OCI-LY7 (cell line): ENCODE measurements around the gene KRT86. TPM values are rescaled to one million over a fixed set of nuclear protein-coding genes. Genes with fewer than 3 reads are reported as not detected.

Experiments
- BruUV-seq: library from RNA; stranded (reverse); fragments of 400-500 nt; replicated peaks from 2 replicates; lab custom pipeline; 2021; lab: Mats Ljungman, UMichigan
- CTCF ChIA-PET: fragments of 300-600 bp; sonication (Branson Sonifier 250); formaldehyde crosslinking; loops from one replicate; lab custom pipeline; 2022; ENCODE audit warnings: antibody characterized with exemption; ENCODE audit not compliant: unreplicated experiment; lab: Charles Lee
- POLR2A ChIA-PET: fragments of 300-600 bp; sonication (Branson Sonifier 250); formaldehyde crosslinking; loops from one replicate; lab custom pipeline; 2022; ENCODE audit warnings: antibody characterized with exemption; lab: Charles Lee
- DNase-seq: peaks from one replicate; pipeline ENCODE4 v3.0.0-alpha.2; 2015; ENCODE audit warnings: low spot score
- H2AFZ ChIP-seq: fragments of 200-600 bp; sonication (generic), shearing (Covaris generic); 2 replicates; pipeline ENCODE4 v1.6.1; 2014; ENCODE audit warnings: mild to moderate bottlenecking, antibody characterized with exemption, low read length, moderate library complexity
- H3K27ac ChIP-seq: fragments of 200-600 bp; sonication (generic); 2 replicates; pipeline ENCODE4 v1.5.1; 2014; ENCODE audit warnings: mixed run types, low read depth, mild to moderate bottlenecking, moderate library complexity, low read length, inconsistent platforms; ENCODE audit not compliant: poor library complexity, severe bottlenecking
- H3K36me3 ChIP-seq: fragments of 200-600 bp; sonication (generic); 2 replicates; pipeline ENCODE4 v1.6.1; 2014; ENCODE audit warnings: mild to moderate bottlenecking, antibody characterized with exemption, low read length, moderate library complexity, mixed read lengths; ENCODE audit not compliant: insufficient read depth
- H3K4me1 ChIP-seq: fragments of 200-600 bp; sonication (generic); 2 replicates; pipeline ENCODE4 v1.5.1; 2014; ENCODE audit warnings: mild to moderate bottlenecking, low read length; ENCODE audit not compliant: insufficient read depth, poor library complexity, severe bottlenecking
- H3K4me2 ChIP-seq: fragments of 200-600 bp; sonication (generic); 2 replicates; pipeline ENCODE4 v1.6.1; 2014; ENCODE audit warnings: mild to moderate bottlenecking, low read length
- H3K4me3 ChIP-seq: fragments of 200-600 bp; sonication (generic); 2 replicates; pipeline ENCODE4 v1.5.1; 2014; ENCODE audit warnings: mild to moderate bottlenecking, low read depth, low read length; ENCODE audit not compliant: poor library complexity, severe bottlenecking
- H3K79me2 ChIP-seq: fragments of 200-600 bp; sonication (generic); 2 replicates; pipeline ENCODE4 v1.6.1; 2016; ENCODE audit warnings: low read depth, mild to moderate bottlenecking, low read length, moderate library complexity, mixed read lengths; ENCODE audit not compliant: insufficient read depth
- H3K9me2 ChIP-seq: fragments of 200-600 bp; sonication (generic); 2 replicates; pipeline ENCODE4 v1.6.1; 2016; ENCODE audit warnings: mild to moderate bottlenecking, low read length, mixed read lengths; ENCODE audit not compliant: insufficient read depth
- H3K9me3 ChIP-seq: fragments of 200-600 bp; sonication (generic); 2 replicates; pipeline ENCODE4 v1.6.1; 2014; ENCODE audit warnings: mild to moderate bottlenecking, mixed run types, low read length, mixed read lengths
- H4K20me1 ChIP-seq: fragments of 200-600 bp; sonication (generic); 2 replicates; pipeline ENCODE4 v1.6.1; 2014; ENCODE audit warnings: mild to moderate bottlenecking, antibody characterized with exemption, low read length, moderate library complexity, mixed read lengths; ENCODE audit not compliant: insufficient read depth
- CTCF ChIP-seq: fragments of 200-600 bp; sonication (generic); conservative IDR thresholded peaks from 2 replicates; pipeline ENCODE4 v1.5.1; 2014; ENCODE audit warnings: mild to moderate bottlenecking, antibody characterized with exemption, low read length, moderate library complexity, mixed read lengths
- EZH2phosphoT487 ChIP-seq: fragments of 200-600 bp; sonication (generic); IDR thresholded peaks from 2 replicates; pipeline ENCODE4 v1.6.1; 2018; ENCODE audit warnings: low read depth, borderline replicate concordance, mild to moderate bottlenecking, mixed run types, antibody characterized with exemption, low read length, moderate library complexity, mixed read lengths
- intact Hi-C: fragments of 100-400 bp; cut with micrococcal nuclease; formaldehyde crosslinking; loops from one replicate; pipeline ENCODE4 v1.10.0; 2022; ENCODE audit not compliant: unreplicated experiment
- total RNA-seq, 2 experiments: library from RNA; depleted of rRNA in 1 of 2; stranded (reverse); fragments of >200 nt in 1 of 2; shearing (Covaris generic) in 1 of 2; gene quantifications; 2 replicates each; pipeline ENCODE4 v1.2.3, GENCODE V29; 2014 to 2022

The KRT86 gene
- total RNA-seq, 2 experiments from 2014 or later, result not detected

- Histone ChIP-seq H2AFZ (no peak overlapping the region), H3K9me2 (no peaks in the 10 kb centered on the region), H3K36me3 (no peaks in the 10 kb centered on the region), H3K9me3 (no peaks in the 10 kb centered on the region), H3K4me3 (no peak overlapping the region), H4K20me1 (no peaks in the 10 kb centered on the region), H3K4me1 (no peaks in the 10 kb centered on the region), H3K27ac (no peak overlapping the region), H3K79me2 (no peaks in the 10 kb centered on the region), H3K4me2 (no peak overlapping the region)
- BruUV-seq, result no TSS peak
- ChIA-PET POLR2A (no interaction called here), CTCF (no interaction called here)
- no peak for DNase-seq
- TF ChIP-seq CTCF (no peak), EZH2phosphoT487 (no peak)
- intact Hi-C loops, result no loop called here
These were observed 37.9 kb upstream of the KRT86 start for GRCh38 chr12:52236386-52237050.

- Histone ChIP-seq H3K9me3 (no peaks in the 10 kb centered on the region), H3K4me3 (no peak overlapping the region), H3K4me1 (no peaks in the 10 kb centered on the region), H3K9me2 (no peaks in the 10 kb centered on the region), H3K79me2 (no peaks in the 10 kb centered on the region), H3K27ac (no peak overlapping the region), H2AFZ (no peak overlapping the region), H4K20me1 (no peaks in the 10 kb centered on the region), H3K36me3 (no peaks in the 10 kb centered on the region), H3K4me2 (no peak overlapping the region)
- BruUV-seq, result no TSS peak
- ChIA-PET POLR2A (interaction anchor here (0.7 kb wide), 1 partner anchor 75 kb away, joined by 4 read pairs; no protein-coding TSS in a partner anchor), CTCF (no interaction called here)
- TF ChIP-seq EZH2phosphoT487 (no peak), CTCF (no peak)
- intact Hi-C loops, result no loop called here
- no peak for DNase-seq
These were observed 36.1 kb upstream of the KRT86 start for GRCh38 chr12:52238207-52238840.
